Nephron progenitor cell (in vitro differentiated cells): ENCODE measurements around the gene ADAD2.

Source experiments
- DNase-seq: peaks from one replicate; pipeline ENCODE4 v3.0.0; 2021
- H3K27ac Mint-ChIP-seq: 2 replicates; pipeline ENCODE4 v1.8.0; 2021; ENCODE audit warnings: mild to moderate bottlenecking, moderate library complexity, mixed read lengths
- H3K27me3 Mint-ChIP-seq: 2 replicates; pipeline ENCODE4 v1.8.0; 2021; ENCODE audit warnings: mild to moderate bottlenecking, low read depth, mixed read lengths; ENCODE audit not compliant: poor library complexity
- H3K36me3 Mint-ChIP-seq: 2 replicates; pipeline ENCODE4 v1.8.0; 2021; ENCODE audit warnings: low read depth, mixed read lengths
- H3K4me1 Mint-ChIP-seq: 2 replicates; pipeline ENCODE4 v1.8.0; 2021; ENCODE audit warnings: mixed read lengths
- H3K4me3 Mint-ChIP-seq: 2 replicates; pipeline ENCODE4 v1.8.0; 2021; ENCODE audit warnings: mild to moderate bottlenecking, moderate library complexity, mixed read lengths
- H3K9me3 Mint-ChIP-seq: 2 replicates; pipeline ENCODE4 v1.8.0; 2021; ENCODE audit warnings: mild to moderate bottlenecking, moderate library complexity, mixed read lengths
- CTCF ChIP-seq: fragments of 200-600 bp; sonication (generic); IDR thresholded peaks from 2 replicates; pipeline ENCODE4 v1.5.0; 2021; ENCODE audit warnings: antibody characterized with exemption

The ADAD2 gene

GRCh38 chr16:84159800-84160199, 31.2 kb upstream of the ADAD2 start:
- H3K36me3 Mint-ChIP-seq = no peaks in the 10 kb centered on the region
- TF ChIP-seq CTCF = no peak
- DNase-seq = no peak
- H3K27ac Mint-ChIP-seq = no peak overlapping the region
- peaks cover 13% of the 10 kb centered on the region for H3K9me3 Mint-ChIP-seq
- H3K27me3 Mint-ChIP-seq = peaks cover 19% of the 10 kb centered on the region
- peaks cover 42% of the 10 kb centered on the region for H3K4me1 Mint-ChIP-seq
- no peak overlapping the region for H3K4me3 Mint-ChIP-seq

GRCh38 chr16:84161037-84161436, 29.9 kb upstream of the ADAD2 start:
- peaks cover 38% of the 10 kb centered on the region for H3K4me1 Mint-ChIP-seq
- no peak overlapping the region for H3K4me3 Mint-ChIP-seq
- DNase-seq = no peak
- peaks cover 5% of the 10 kb centered on the region for H3K9me3 Mint-ChIP-seq
- H3K27ac Mint-ChIP-seq = no peak overlapping the region
- H3K27me3 Mint-ChIP-seq = peaks cover 15% of the 10 kb centered on the region
- H3K36me3 Mint-ChIP-seq = no peaks in the 10 kb centered on the region
- TF ChIP-seq CTCF = no peak

- H3K36me3 Mint-ChIP-seq = no peaks in the 10 kb centered on the region
- no peak for TF ChIP-seq CTCF
- H3K4me3 Mint-ChIP-seq = no peak overlapping the region
- H3K27me3 Mint-ChIP-seq = peaks cover 18% of the 10 kb centered on the region
- no peaks in the 10 kb centered on the region for H3K9me3 Mint-ChIP-seq
- peaks cover 33% of the 10 kb centered on the region for H3K4me1 Mint-ChIP-seq
- H3K27ac Mint-ChIP-seq = no peak overlapping the region
- no peak for DNase-seq
Observed at GRCh38 chr16:84161801-84162200, 29.2 kb upstream of the ADAD2 start.

- no peak for DNase-seq
- no peaks in the 10 kb centered on the region for H3K9me3 Mint-ChIP-seq
- no peak overlapping the region for H3K4me3 Mint-ChIP-seq
- TF ChIP-seq CTCF = no peak
- peaks cover 24% of the 10 kb centered on the region for H3K4me1 Mint-ChIP-seq
- peak overlapping the region; percentile 9 for H3K27ac Mint-ChIP-seq
- no peaks in the 10 kb centered on the region for H3K36me3 Mint-ChIP-seq
- H3K27me3 Mint-ChIP-seq = peaks cover 27% of the 10 kb centered on the region
Observed at GRCh38 chr16:84165746-84166145, 25.2 kb upstream of the ADAD2 start.

- peaks cover 27% of the 10 kb centered on the region for H3K27me3 Mint-ChIP-seq
- DNase-seq = no peak
Observed at GRCh38 chr16:84166796-84167695, 23.9 kb upstream of the ADAD2 start.

More at GRCh38 chr16:84166796-84167695, 23.9 kb upstream of the ADAD2 start:
- H3K4me3 Mint-ChIP-seq = no peak overlapping the region
- no peak overlapping the region for H3K27ac Mint-ChIP-seq
- no peak for TF ChIP-seq CTCF
- no peaks in the 10 kb centered on the region for H3K36me3 Mint-ChIP-seq
- H3K4me1 Mint-ChIP-seq = peaks cover 17% of the 10 kb centered on the region
- H3K9me3 Mint-ChIP-seq = no peaks in the 10 kb centered on the region
